ENCODE data around the gene STPG4. TPM values are rescaled to one million over a fixed set of nuclear protein-coding genes. Genes with fewer than 3 reads are reported as not detected.

The STPG4 gene
- total and polyA plus RNA-seq, 2 of the 8 experiments (the other 6 are each of a cell fraction or from before 2014, with no cell fraction given): 0.28 TPM; not detected in 1

GRCh38 chr2:47201224-47201623 lies 46.1 kb upstream of the STPG4 start:
- no peaks in the 10 kb centered on the region for H3K23me2 ChIP-seq (ENCODE audit: low read depth, low read length)
- no peak overlapping the region for H4K91ac ChIP-seq (replicated peaks; ENCODE audit: insufficient read length, low read length)
- H3K27ac ChIP-seq (ENCODE audit: low read depth, low read length): no peak overlapping the region
- H2BK20ac ChIP-seq (ENCODE audit: low read length): no peak overlapping the region
- WGBS, 2 experiments (ENCODE audit: extremely low coverage in 1 of 2, insufficient coverage in 1 of 2, insufficient read length in 1 of 2, insufficient replicate concordance in 2 of 2, low coverage in 1 of 2, low lambda C conversion rate in 2 of 2, missing lambda C conversion rate in 1 of 2): 86% methylated on average over 2 of the region's 2 CpGs; no CpG with 5 or more reads in 1 of the 2 experiments
- H3K4me1 ChIP-seq (replicated peaks in 1 of 4; ENCODE audit: control insufficient read depth in 3 of 4, insufficient read depth in 4 of 4, low read length in 3 of 4): no peaks in the 10 kb centered on the region; a peak in 1 of 7 replicates
- no peak overlapping the region for H3K18ac ChIP-seq (ENCODE audit: extremely low read depth, low read length)
- no peak overlapping the region for H2BK15ac ChIP-seq (ENCODE audit: low read length)
- ChIA-PET POLR2A (ENCODE audit: partially characterized antibody) (no interaction called here), CTCF (ENCODE audit: partially characterized antibody) (no interaction called here)
- H3K36me3 ChIP-seq (ENCODE audit: control insufficient read depth in 2 of 4, insufficient read depth in 4 of 4, low read length in 3 of 4): no peaks in the 10 kb centered on the region
- TF ChIP-seq TEAD4 (IDR thresholded peaks at IDR 0.05; ENCODE audit: low read depth, low read length) (no peak), POU5F1 (IDR thresholded peaks at IDR 0.05; ENCODE audit: low read depth, low read length) (no peak), KDM5A (IDR thresholded peaks at IDR 0.05; ENCODE audit: low read length) (no peak), RNF2 (IDR thresholded peaks at IDR 0.05; ENCODE audit: borderline replicate concordance, low read depth, low read length, missing control alignments, poor library complexity, severe bottlenecking) (no peak), CREB1 (IDR thresholded peaks at IDR 0.05) (no peak), TAF1 (IDR thresholded peaks at IDR 0.05; ENCODE audit: low read depth, low read length) (no peak)
- no peak overlapping the region for H2AK5ac ChIP-seq (ENCODE audit: low read depth, low read length)
- H3K9ac ChIP-seq (replicated peaks in 1 of 4; ENCODE audit: extremely low read depth in 1 of 4, low read depth in 3 of 4, low read length in 3 of 4): no peak overlapping the region
- no peak overlapping the region for H4K8ac ChIP-seq (ENCODE audit: extremely low read depth, insufficient read depth, low read length)
- no peaks in the 10 kb centered on the region for H3K9me3 ChIP-seq (ENCODE audit: insufficient read depth in 2 of 2, low read depth in 1 of 2, low read length in 1 of 2)
- no peak overlapping the region for H3K14ac ChIP-seq (ENCODE audit: insufficient read length)
- no peak overlapping the region for H2BK120ac ChIP-seq (replicated peaks; ENCODE audit: low read depth, low read length)
- H3K79me1 ChIP-seq (ENCODE audit: low read depth, low read length): no peaks in the 10 kb centered on the region
- no peak overlapping the region for H3K4me2 ChIP-seq (ENCODE audit: insufficient read depth in 1 of 2, low read depth in 2 of 2, low read length in 2 of 2)
- H3K79me2 ChIP-seq (ENCODE audit: control insufficient read depth in 1 of 2, insufficient read depth in 2 of 2, low read length in 2 of 2): no peaks in the 10 kb centered on the region
- no peak overlapping the region for H2BK12ac ChIP-seq (ENCODE audit: low read depth, low read length)
- no peak overlapping the region for H3K4me3 ChIP-seq (ENCODE audit: extremely low read depth in 1 of 4, insufficient read depth in 2 of 4, low read depth in 3 of 4, low read length in 4 of 4)
- no peaks in the 10 kb centered on the region for H4K20me1 ChIP-seq (replicated peaks in 1 of 2; ENCODE audit: control insufficient read depth in 1 of 2, insufficient read depth in 2 of 2, low read length in 2 of 2)
- H3K23ac ChIP-seq (ENCODE audit: insufficient read length): no peak overlapping the region
- H3K56ac ChIP-seq (replicated peaks; ENCODE audit: insufficient read length, low read depth, low read length): no peak overlapping the region
- H2BK5ac ChIP-seq (ENCODE audit: low read depth, low read length): no peak overlapping the region
- H3K4ac ChIP-seq (replicated peaks; ENCODE audit: insufficient read length, low read depth, low read length): no peak overlapping the region
- no peak overlapping the region for H2AFZ ChIP-seq (ENCODE audit: low read length)
- no peak overlapping the region for H4K5ac ChIP-seq (ENCODE audit: insufficient read length, low read depth, low read length)
- DNase-seq (ENCODE audit: low read depth in 1 of 2, low spot score in 2 of 2): no peak
- no peak for FAIRE-seq
- no peaks in the 10 kb centered on the region for H3K27me3 ChIP-seq (replicated peaks in 1 of 4; ENCODE audit: control insufficient read depth in 3 of 4, extremely low read depth in 1 of 4, insufficient read depth in 3 of 4, low read length in 3 of 4)

All from H1 (cell line).